Ovary (tissue), 9 donors: ENCODE data around the gene PAFAH1B2. TPM values are rescaled to one million over a fixed set of nuclear protein-coding genes. Genes with fewer than 3 reads are reported as not detected.

Source experiments
- DNase-seq, 5 donors: peaks; one replicate each; pipeline ENCODE4 v3.0.0-alpha.2; 2019 to 2020
- H3K27ac ChIP-seq, 2 donors: fragments of 200-600 bp; one replicate each; pipeline versions ENCODE4 v1.5.1 to v1.8.0; 2019 to 2022
- H3K27me3 ChIP-seq: fragments of 200-600 bp; one replicate; pipeline ENCODE4 v1.8.0; 2022
- H3K36me3 ChIP-seq: fragments of 200-600 bp; sonication (generic); one replicate; pipeline ENCODE4 v1.5.1; 2019
- H3K4me1 ChIP-seq: one replicate; pipeline ENCODE4 v1.8.1; 2013; ENCODE audit warnings: mild to moderate bottlenecking, moderate library complexity; ENCODE audit not compliant: insufficient read depth
- H3K4me3 ChIP-seq: fragments of 200-600 bp; sonication (generic); one replicate; pipeline ENCODE4 v1.5.1; 2017
- H3K9me3 ChIP-seq, 2 donors: fragments of 200-600 bp in 1 of 2; sonication (generic) in 1 of 2; one replicate each; pipeline versions ENCODE4 v1.5.1 to v1.8.1; 2013 to 2019; ENCODE audit warnings: mild to moderate bottlenecking in 1 of 2, moderate library complexity in 1 of 2
- CTCF ChIP-seq, 3 donors: fragments of 450-650 bp in 2 of 3; fragments of 200-600 bp in 1 of 3; IDR thresholded peaks; one replicate each; pipeline versions ENCODE4 v1.5.1 to v1.8.0; 2016 to 2022; ENCODE audit warnings: antibody characterized with exemption in 3 of 3, mild to moderate bottlenecking in 1 of 3
- EP300 ChIP-seq: sonication (generic); formaldehyde crosslinking; IDR thresholded peaks from one replicate; pipeline ENCODE4 v1.6.1; 2017; ENCODE audit warnings: antibody characterized with exemption
- POLR2A ChIP-seq: fragments of 450-650 bp; IDR thresholded peaks from one replicate; pipeline ENCODE4 v1.6.1; 2017; ENCODE audit warnings: antibody characterized with exemption, mild to moderate bottlenecking, moderate library complexity
- WGBS, 3 donors: extraction: QIAGEN DNeasy Blood & Tissue Kit in 1 of 3; methylation state at CpG; one replicate each; pipeline versions ENCODE4 v1.1.5 to v1.1.7; 2013 to 2017; 5-methylcytosine and 5-hydroxymethylcytosine counted together
- intact Hi-C, 4 donors: fragments of 100-400 bp; cut with DNase I; formaldehyde crosslinking; loops; one replicate each; pipeline versions ENCODE4 v1.11.0 to v1.15.1; 2022 to 2023
- polyA plus RNA-seq, 2 donors: library from polyadenylated mRNA; stranded (reverse); fragments of 200-250 nt in 1 of 2; fragments of 350-450 nt in 1 of 2; fragmentation: Illumina TruSeq in 1 of 2; extraction: RNeasy Lipid Tissue Mini Kit (QIAGEN cat#74804) in 1 of 2; gene quantifications; one replicate each; pipeline ENCODE4 v1.2.3, GENCODE V29; 2013 to 2014
- total RNA-seq, 7 donors: library from RNA; depleted of rRNA in 2 of 7; stranded (reverse); fragments of >200 nt in 2 of 7; fragmentation: NEBNext Ultra II Directional in 3 of 7; extraction: Animal tissue kit (Norgen Biotek cat#: 25700) in 3 of 7; gene quantifications; one replicate each; pipeline versions ENCODE4 v1.1.0 to v1.2.4, GENCODE V29; 2016 to 2023
- donor health status: DM: no; HTN: no; CAD: no; lungs with moderate emphysema.
- donor health status: DM: no; HTN: no; CAD: no.
- donor health status: Bipolar disorder and iron deficiency.
- donor health status: DM: yes; HTN: yes; CAD: no.
- donor health status: DM: no; HTN: no; CAD: no.
- donor health status: DM: yes; HTN: yes; CAD: no.

The PAFAH1B2 gene
- total and polyA plus RNA-seq, 9 donors, result 23.0 to 95.6 (median 75.5) TPM

DNA sequence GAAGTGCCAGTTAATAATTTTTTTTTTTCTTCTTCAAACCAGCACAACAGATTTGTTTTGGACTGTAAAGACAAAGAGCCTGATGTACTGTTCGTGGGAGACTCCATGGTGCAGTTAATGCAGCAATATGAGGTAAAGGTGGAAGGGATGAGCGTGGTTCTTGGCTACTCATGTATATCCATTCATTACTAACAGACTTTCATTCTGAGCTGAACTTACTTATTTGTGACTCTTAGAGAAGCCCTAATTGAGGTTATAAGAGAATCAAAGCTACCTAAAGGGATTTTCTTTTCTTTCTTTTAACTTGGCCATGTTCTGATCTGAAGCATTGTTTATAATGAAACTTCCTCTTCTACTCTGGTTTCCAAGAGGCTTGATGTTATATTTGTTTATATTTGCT lies 15.8 kb downstream of the PAFAH1B2 start:
- intact Hi-C loops, result no loop called here
- WGBS, 3 donors, result 82 to 92% (median 85%) methylated on average over 2 of the region's 2 CpGs
- no peaks in the 10 kb centered on the region for H3K36me3 ChIP-seq
- no peaks in the 10 kb centered on the region for H3K27me3 ChIP-seq
- H3K9me3 ChIP-seq, result no peaks in the 10 kb centered on the region
- no peak for DNase-seq
- TF ChIP-seq CTCF (IDR thresholded peaks at IDR 0.05) (no peak), POLR2A (no peak), EP300 (no peak)
- no peak overlapping the region for H3K4me3 ChIP-seq
- no peak overlapping the region for H3K27ac ChIP-seq
- no peaks in the 10 kb centered on the region for H3K4me1 ChIP-seq

GRCh38 chr11:117160826-117161225 lies 16.7 kb downstream of the PAFAH1B2 start:
- WGBS, 3 donors, result 67 to 79% (median 69%) methylated on average over 2 of the region's 2 CpGs
- Histone ChIP-seq H3K4me3 (no peak overlapping the region), H3K27me3 (no peaks in the 10 kb centered on the region), H3K9me3 (no peaks in the 10 kb centered on the region), H3K27ac (no peak overlapping the region), H3K36me3 (no peaks in the 10 kb centered on the region), H3K4me1 (no peaks in the 10 kb centered on the region)
- no peak for TF ChIP-seq EP300
- no peak for TF ChIP-seq CTCF (IDR thresholded peaks at IDR 0.05)
- TF ChIP-seq POLR2A, result no peak
- no peak for DNase-seq
- intact Hi-C loops, result no loop called here

DNA sequence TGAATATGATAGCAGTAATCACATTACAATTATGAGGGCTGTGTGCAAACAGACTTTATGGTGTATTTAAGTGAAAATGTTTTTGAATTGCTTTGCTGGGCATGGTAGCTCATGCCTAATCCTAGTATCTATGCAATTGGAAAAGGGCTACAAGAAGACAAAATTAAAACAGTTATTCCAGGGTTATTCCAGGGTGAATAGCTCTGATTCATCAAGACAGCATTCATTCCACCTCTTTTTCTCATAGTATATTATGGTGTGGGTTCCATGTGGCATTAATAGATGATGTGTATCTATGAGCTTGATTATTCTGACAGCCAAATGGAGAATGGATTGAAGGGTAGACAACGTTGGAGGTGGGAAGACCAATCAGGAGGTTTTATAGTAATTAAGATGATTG lies 22.4 kb downstream of the PAFAH1B2 start:
- TF ChIP-seq POLR2A (no peak), EP300 (no peak), CTCF (IDR thresholded peaks at IDR 0.05) (no peak)
- no peaks in the 10 kb centered on the region for H3K36me3 ChIP-seq
- no peak for DNase-seq
- intact Hi-C loops, result no loop called here
- H3K9me3 ChIP-seq, result no peaks in the 10 kb centered on the region
- H3K4me3 ChIP-seq, result no peak overlapping the region
- WGBS, 3 donors, result 49 to 57% (median 54%) methylated on average over 1 of the region's 1 CpG
- H3K27me3 ChIP-seq, result no peaks in the 10 kb centered on the region
- H3K27ac ChIP-seq, result no peak overlapping the region
- peaks cover 2% of the 10 kb centered on the region for H3K4me1 ChIP-seq

DNA sequence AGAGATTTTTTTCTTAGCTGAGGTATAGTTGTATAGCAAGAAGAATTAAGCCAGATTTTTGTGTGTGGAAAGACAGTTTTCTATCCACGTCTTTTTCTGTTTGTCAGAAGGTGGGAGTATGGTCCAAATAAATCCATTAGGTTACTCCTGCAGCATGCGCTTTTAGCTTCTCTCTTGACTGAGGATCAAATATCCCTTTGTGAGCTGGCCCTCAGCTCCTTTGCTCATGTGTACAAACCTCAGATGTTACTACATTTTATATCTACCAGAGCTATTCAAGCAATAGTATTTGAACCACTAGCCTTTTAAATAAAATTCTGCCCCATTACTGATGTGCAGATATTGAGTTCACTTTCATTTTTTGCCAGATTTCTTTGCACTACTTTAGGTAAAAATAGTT lies 25.6 kb downstream of the PAFAH1B2 start:
- no peak overlapping the region for H3K27ac ChIP-seq
- no peak for TF ChIP-seq CTCF (IDR thresholded peaks at IDR 0.05)
- no peak for TF ChIP-seq EP300
- no peak for TF ChIP-seq POLR2A

More for the DNA sequence above, 25.6 kb downstream of the PAFAH1B2 start:
- Histone ChIP-seq H3K27me3 (no peaks in the 10 kb centered on the region), H3K9me3 (no peaks in the 10 kb centered on the region), H3K4me1 (peaks cover 10% of the 10 kb centered on the region), H3K4me3 (no peak overlapping the region), H3K36me3 (no peaks in the 10 kb centered on the region)
- no peak for DNase-seq
- WGBS, 3 donors, result 64 to 67% (median 65%) methylated on average over 2 of the region's 2 CpGs
- intact Hi-C loops, result loop anchor here in 1 of 4 donors (10.0 kb wide), 1 partner anchor 55 kb away; no protein-coding TSS in a partner anchor
